WI38 (cell line): Measurements from ENCODE around the gene CRTAP.
"Not testable (repeated sequence)": the region's sequence is repeated elsewhere in the genome, so short reads cannot be mapped to it uniquely, and the experiment has no call there.

Source experiments
- H3K4me3 ChIP-seq: 2 replicates; pipeline ENCODE4 v1.5.1; 2011; ENCODE audit warnings: low read depth, mild to moderate bottlenecking, control low read depth, low read length
- TF ChIP-seq, protein P1 (sequence below): IDR thresholded peaks from 2 replicates; pipeline ENCODE4 v1.5.1; 2012; ENCODE audit warnings: low read depth, mild to moderate bottlenecking, control low read depth, low read length

Gene CRTAP

DNA sequence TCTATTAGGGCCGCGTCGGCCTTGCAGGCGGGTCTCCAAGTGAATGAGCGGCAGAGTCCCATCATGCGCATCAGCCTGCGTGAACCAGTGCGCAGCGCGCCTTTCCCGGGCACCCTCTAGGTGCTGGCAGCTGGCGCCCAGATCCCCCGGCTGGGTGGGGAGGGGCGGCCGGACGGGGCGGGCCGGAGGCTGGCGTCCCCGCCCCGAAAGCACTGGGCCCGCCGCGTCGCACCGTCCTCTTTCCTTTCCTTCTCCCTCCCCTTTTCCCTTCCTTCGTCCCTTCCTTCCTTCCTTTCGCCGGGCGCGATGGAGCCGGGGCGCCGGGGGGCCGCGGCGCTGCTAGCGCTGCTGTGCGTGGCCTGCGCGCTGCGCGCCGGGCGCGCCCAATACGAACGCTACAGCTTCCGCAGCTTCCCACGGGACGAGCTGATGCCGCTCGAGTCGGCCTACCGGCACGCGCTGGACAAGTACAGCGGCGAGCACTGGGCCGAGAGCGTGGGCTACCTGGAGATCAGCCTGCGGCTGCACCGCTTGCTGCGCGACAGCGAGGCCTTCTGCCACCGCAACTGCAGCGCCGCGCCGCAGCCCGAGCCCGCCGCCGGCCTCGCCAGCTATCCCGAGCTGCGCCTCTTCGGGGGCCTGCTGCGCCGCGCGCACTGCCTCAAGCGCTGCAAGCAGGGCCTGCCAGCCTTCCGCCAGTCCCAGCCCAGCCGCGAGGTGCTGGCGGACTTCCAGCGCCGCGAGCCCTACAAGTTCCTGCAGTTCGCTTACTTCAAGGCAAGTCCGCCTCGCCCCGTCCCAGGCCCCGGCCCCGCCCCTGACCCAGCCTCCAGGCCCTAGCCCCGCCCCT, at the start of gene CRTAP:
CRTAP (plus strand) TSS at position 243 of the 850 bp plus-strand sequence; CDS start at position 307, 64 bp downstream.
- TF ChIP-seq, protein P1, sequence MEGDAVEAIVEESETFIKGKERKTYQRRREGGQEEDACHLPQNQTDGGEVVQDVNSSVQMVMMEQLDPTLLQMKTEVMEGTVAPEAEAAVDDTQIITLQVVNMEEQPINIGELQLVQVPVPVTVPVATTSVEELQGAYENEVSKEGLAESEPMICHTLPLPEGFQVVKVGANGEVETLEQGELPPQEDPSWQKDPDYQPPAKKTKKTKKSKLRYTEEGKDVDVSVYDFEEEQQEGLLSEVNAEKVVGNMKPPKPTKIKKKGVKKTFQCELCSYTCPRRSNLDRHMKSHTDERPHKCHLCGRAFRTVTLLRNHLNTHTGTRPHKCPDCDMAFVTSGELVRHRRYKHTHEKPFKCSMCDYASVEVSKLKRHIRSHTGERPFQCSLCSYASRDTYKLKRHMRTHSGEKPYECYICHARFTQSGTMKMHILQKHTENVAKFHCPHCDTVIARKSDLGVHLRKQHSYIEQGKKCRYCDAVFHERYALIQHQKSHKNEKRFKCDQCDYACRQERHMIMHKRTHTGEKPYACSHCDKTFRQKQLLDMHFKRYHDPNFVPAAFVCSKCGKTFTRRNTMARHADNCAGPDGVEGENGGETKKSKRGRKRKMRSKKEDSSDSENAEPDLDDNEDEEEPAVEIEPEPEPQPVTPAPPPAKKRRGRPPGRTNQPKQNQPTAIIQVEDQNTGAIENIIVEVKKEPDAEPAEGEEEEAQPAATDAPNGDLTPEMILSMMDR: no peak
- H3K4me3 ChIP-seq: peak within 1 kb of the TSS; percentile 70

DNA sequence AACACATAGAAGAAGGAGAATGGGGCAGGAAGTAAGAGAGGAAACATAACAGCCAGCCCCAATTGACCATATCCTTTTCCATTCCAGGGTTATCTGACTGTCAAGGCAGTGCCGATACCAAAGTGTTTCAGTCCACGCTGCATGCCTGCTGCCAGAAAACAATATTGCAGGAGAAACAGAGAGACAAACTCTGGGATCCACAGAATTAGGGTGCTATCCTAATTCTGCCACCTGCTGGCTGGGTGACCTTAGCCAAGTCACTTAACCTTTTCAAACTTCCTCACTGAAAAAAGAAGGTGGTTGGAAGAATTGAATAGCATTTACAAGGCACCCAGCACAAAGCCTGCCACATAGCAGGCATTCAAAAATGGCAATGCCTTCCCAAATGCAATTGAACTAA, 48.9 kb upstream of the CRTAP start:
- no peak overlapping the region for H3K4me3 ChIP-seq
- TF ChIP-seq, protein P1: no peak

- TF ChIP-seq, protein P1: no peak
- H3K4me3 ChIP-seq: no peak overlapping the region
Measured at GRCh38 chr3:33067484-33067883, 46.3 kb upstream of the CRTAP start.

DNA sequence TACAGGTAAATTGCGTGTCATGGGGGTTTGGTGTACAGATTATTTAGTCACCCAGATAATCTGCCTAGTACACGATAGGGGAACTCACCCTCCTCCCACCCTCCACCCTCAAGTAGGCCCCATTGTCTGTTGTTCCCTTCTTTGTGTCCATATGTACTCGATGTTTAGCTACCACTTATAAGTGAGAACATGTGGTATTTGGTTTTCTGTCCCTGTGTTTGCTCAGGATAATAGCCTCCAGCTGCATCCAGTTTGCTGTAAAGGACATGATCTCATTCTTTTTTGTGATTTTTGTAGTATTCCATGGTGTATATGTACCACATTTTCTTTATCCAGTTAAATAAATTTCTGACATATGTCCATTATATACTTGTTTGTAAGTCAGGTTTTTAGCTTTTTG, 44.0 kb upstream of the CRTAP start:
- not testable (repeated sequence) for H3K4me3 ChIP-seq

- H3K4me3 ChIP-seq: no peak overlapping the region
- TF ChIP-seq, protein P1: no peak
Measured at GRCh38 chr3:33071181-33071580, 42.6 kb upstream of the CRTAP start.

- TF ChIP-seq, protein P1: no peak
- no peak overlapping the region for H3K4me3 ChIP-seq
Measured at GRCh38 chr3:33071946-33072345, 41.9 kb upstream of the CRTAP start.

DNA sequence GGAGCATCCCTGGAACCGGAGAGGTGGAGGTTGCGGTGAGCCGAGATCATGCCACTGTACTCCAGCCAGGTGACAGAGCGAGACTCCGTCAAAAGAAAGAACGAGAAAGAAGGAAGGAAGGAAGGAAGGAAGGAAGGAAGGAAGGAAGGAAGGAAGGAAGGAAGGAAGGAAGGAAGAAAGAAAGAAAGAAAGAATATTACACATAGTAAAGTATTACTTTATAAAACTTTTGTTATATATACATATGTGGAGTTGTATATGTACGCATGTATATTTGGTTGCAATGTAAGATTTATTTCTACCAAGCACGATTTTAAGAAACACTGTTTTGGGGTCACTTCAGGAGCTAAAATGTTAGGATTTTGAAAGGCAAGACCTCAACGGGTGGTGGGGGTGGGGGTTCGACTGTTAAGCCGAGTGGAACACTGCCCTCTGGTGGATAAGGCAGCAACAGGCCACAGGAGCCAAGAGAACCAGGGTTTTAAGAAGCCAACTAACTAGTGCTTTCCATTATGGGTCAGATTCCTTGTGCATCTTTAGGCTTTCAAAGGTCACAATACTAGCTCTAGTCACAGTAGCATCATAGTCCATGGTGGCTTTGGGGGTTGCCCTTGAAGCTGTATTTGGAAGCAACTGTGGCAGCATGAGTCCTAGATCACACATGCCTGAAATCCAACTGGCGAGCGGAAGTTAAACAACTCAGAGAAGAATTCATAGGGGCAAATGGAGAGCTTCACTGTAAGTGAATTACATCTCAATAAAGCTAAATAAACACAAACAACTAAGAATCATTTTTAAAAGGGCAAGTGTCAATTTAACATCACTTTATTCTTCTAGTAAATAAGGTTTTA, 39.4 kb upstream of the CRTAP start:
- H3K4me3 ChIP-seq: no peak overlapping the region
- TF ChIP-seq, protein P1: peak; percentile 97
